Neuronal stem cell (in vitro differentiated cells): Measurements from ENCODE around the gene ZNF236.

Source experiments
- DNase-seq: peaks from one replicate; pipeline ENCODE4 v3.0.0-alpha.2; 2013; ENCODE audit warnings: low spot score
- H2AFZ ChIP-seq: one replicate; pipeline ENCODE4 v1.6.1; 2013; ENCODE audit warnings: mild to moderate bottlenecking, low read length, inconsistent platforms
- H2AK5ac ChIP-seq: 2 replicates; pipeline ENCODE4 v1.6.1; 2013; ENCODE audit warnings: low read depth, mild to moderate bottlenecking, inconsistent platforms, low read length, moderate library complexity, mixed read lengths
- H2BK120ac ChIP-seq: 2 replicates; pipeline ENCODE4 v1.6.1; 2013; ENCODE audit warnings: low read depth, mild to moderate bottlenecking, inconsistent platforms, low read length, moderate library complexity, mixed read lengths
- H2BK12ac ChIP-seq: one replicate; pipeline ENCODE4 v1.6.1; 2013; ENCODE audit warnings: low read length, inconsistent platforms
- H2BK15ac ChIP-seq: 2 replicates; pipeline ENCODE4 v1.6.1; 2013; ENCODE audit warnings: mild to moderate bottlenecking, low read length, inconsistent platforms, mixed read lengths
- H2BK5ac ChIP-seq: one replicate; pipeline ENCODE4 v1.6.1; 2013; ENCODE audit warnings: inconsistent platforms, mild to moderate bottlenecking, low read length, moderate library complexity
- H3K14ac ChIP-seq: one replicate; pipeline ENCODE4 v1.6.1; 2013; ENCODE audit warnings: low read length, inconsistent platforms
- H3K18ac ChIP-seq: 2 replicates; pipeline ENCODE4 v1.6.1; 2013; ENCODE audit warnings: low read length, inconsistent platforms
- H3K23ac ChIP-seq: 2 replicates; pipeline ENCODE4 v1.6.1; 2013; ENCODE audit warnings: low read depth, mild to moderate bottlenecking, mixed read lengths, low read length, inconsistent platforms; ENCODE audit not compliant: poor library complexity
- H3K27ac ChIP-seq: replicated peaks from 3 replicates; pipeline ENCODE4 v1.5.1; 2013; ENCODE audit warnings: low read length, inconsistent platforms
- H3K27me3 ChIP-seq, 3 experiments: 2 replicates each; pipeline ENCODE4 v1.6.1; 2013; ENCODE audit warnings: low read length in 3 of 3, mild to moderate bottlenecking in 2 of 3, inconsistent platforms in 1 of 3, low read depth in 1 of 3, mixed read lengths in 1 of 3, moderate library complexity in 1 of 3; ENCODE audit not compliant: control insufficient read depth in 3 of 3, insufficient read depth in 3 of 3
- H3K36me3 ChIP-seq, 2 donors: replicated peaks in 1 of 2; 2 replicates each; pipeline ENCODE4 v1.6.1; 2013; ENCODE audit warnings: low read length in 2 of 2; ENCODE audit not compliant: control insufficient read depth in 2 of 2, insufficient read depth in 2 of 2
- H3K4ac ChIP-seq: 2 replicates; pipeline ENCODE4 v1.6.1; 2013; ENCODE audit warnings: inconsistent platforms, mild to moderate bottlenecking, low read length, moderate library complexity
- H3K4me1 ChIP-seq, 2 donors: 1 replicate in 1 of 2; 2 replicates in 1 of 2; pipeline ENCODE4 v1.6.1; 2013; ENCODE audit warnings: low read length in 2 of 2, low read depth in 1 of 2; ENCODE audit not compliant: control insufficient read depth in 2 of 2, insufficient read depth in 1 of 2
- H3K4me2 ChIP-seq: one replicate; pipeline ENCODE4 v1.6.1; 2013; ENCODE audit warnings: mild to moderate bottlenecking, low read length, inconsistent platforms; ENCODE audit not compliant: insufficient read depth, poor library complexity, severe bottlenecking
- H3K4me3 ChIP-seq, 2 donors: 2 replicates each; pipeline ENCODE4 v1.5.1; 2013; ENCODE audit warnings: low read length in 2 of 2, mild to moderate bottlenecking in 2 of 2, inconsistent platforms in 1 of 2, moderate library complexity in 1 of 2
- H3K79me1 ChIP-seq: one replicate; pipeline ENCODE4 v1.6.1; 2013; ENCODE audit warnings: low read depth, mild to moderate bottlenecking, inconsistent platforms, low read length, moderate library complexity
- H3K9ac ChIP-seq: one replicate; pipeline ENCODE4 v1.6.1; 2013; ENCODE audit warnings: mild to moderate bottlenecking, low read depth, low read length, inconsistent platforms; ENCODE audit not compliant: poor library complexity
- H3K9me3 ChIP-seq, 2 donors: replicated peaks in 1 of 2; 2 replicates each; pipeline versions ENCODE3 to v1.6.1; 2013; ENCODE audit warnings: low read length in 2 of 2, mild to moderate bottlenecking in 2 of 2, inconsistent platforms in 1 of 2, low read depth in 1 of 2, mixed read lengths in 1 of 2, moderate library complexity in 1 of 2; ENCODE audit not compliant: control insufficient read depth in 2 of 2, insufficient read depth in 1 of 2
- H4K8ac ChIP-seq: one replicate; pipeline ENCODE4 v1.6.1; 2013; ENCODE audit warnings: low read depth, mild to moderate bottlenecking, inconsistent platforms, low read length, moderate library complexity
- H4K91ac ChIP-seq: one replicate; pipeline ENCODE4 v1.6.1; 2013; ENCODE audit warnings: low read length, low read depth, mild to moderate bottlenecking, inconsistent platforms; ENCODE audit not compliant: poor library complexity
- WGBS, 2 donors: extraction: QIAGEN DNeasy Blood & Tissue Kit; methylation state at CpG; one replicate each; pipeline ENCODE4 v1.1.7; 2013; ENCODE audit warnings: missing lambda C conversion rate in 2 of 2, mixed read lengths in 1 of 2; ENCODE audit not compliant: insufficient read length in 2 of 2, insufficient replicate concordance in 1 of 2; ENCODE audit errors: extremely low coverage in 2 of 2; 5-methylcytosine and 5-hydroxymethylcytosine counted together

The ZNF236 gene

GRCh38 chr18:76980663-76981395 is 158.5 kb downstream of the ZNF236 start:
- Histone ChIP-seq H3K27me3 (no peaks in the 10 kb centered on the region), H3K79me1 (no peaks in the 10 kb centered on the region), H3K4ac (no peak overlapping the region), H3K4me3 (no peak overlapping the region), H3K9ac (no peak overlapping the region), H3K4me1 (peaks cover 3 to 13% of the 10 kb centered on the region in 2 donors), H2AFZ (no peak overlapping the region), H2BK5ac (no peak overlapping the region), H2BK15ac (no peak overlapping the region), H3K14ac (no peak overlapping the region), H3K36me3 (no peaks in the 10 kb centered on the region), H2BK12ac (no peak overlapping the region), H4K8ac (no peak overlapping the region), H2AK5ac (no peak overlapping the region), H3K27ac (no peak overlapping the region), H3K23ac (no peak overlapping the region), H3K9me3 (no peaks in the 10 kb centered on the region), H4K91ac (no peak overlapping the region), H3K4me2 (no peak overlapping the region), H2BK120ac (no peak overlapping the region), H3K18ac (no peak overlapping the region)
- no CpG with 5 or more reads among the region's 23 CpGs for WGBS, 2 donors
- DNase-seq: no peak

- Histone ChIP-seq H2BK120ac (no peak overlapping the region), H3K79me1 (no peaks in the 10 kb centered on the region), H3K9ac (no peak overlapping the region), H4K8ac (no peak overlapping the region), H2AFZ (no peak overlapping the region), H3K4me1 (peaks cover 3 to 14% of the 10 kb centered on the region in 2 donors), H3K27ac (no peak overlapping the region), H3K18ac (no peak overlapping the region), H3K36me3 (no peaks in the 10 kb centered on the region), H3K14ac (no peak overlapping the region), H3K23ac (no peak overlapping the region), H2AK5ac (no peak overlapping the region), H3K9me3 (no peaks in the 10 kb centered on the region), H2BK15ac (no peak overlapping the region), H3K4me2 (no peak overlapping the region), H2BK12ac (no peak overlapping the region), H2BK5ac (no peak overlapping the region), H3K27me3 (no peaks in the 10 kb centered on the region), H3K4me3 (no peak overlapping the region), H4K91ac (no peak overlapping the region), H3K4ac (no peak overlapping the region)
- WGBS, 2 donors: no CpG with 5 or more reads among the region's 13 CpGs
- no peak for DNase-seq
Measured at GRCh38 chr18:76981396-76981968, 159.1 kb downstream of the ZNF236 start.

- Histone ChIP-seq H2BK120ac (no peak overlapping the region), H3K4me1 (peaks cover 3 to 14% of the 10 kb centered on the region in 2 donors), H3K23ac (no peak overlapping the region), H3K36me3 (no peaks in the 10 kb centered on the region), H3K4me2 (no peak overlapping the region), H3K27me3 (no peaks in the 10 kb centered on the region), H2BK5ac (no peak overlapping the region), H3K18ac (no peak overlapping the region), H4K8ac (no peak overlapping the region), H2BK15ac (no peak overlapping the region), H3K14ac (no peak overlapping the region), H3K4me3 (no peak overlapping the region), H3K27ac (no peak overlapping the region), H3K9me3 (no peaks in the 10 kb centered on the region), H3K9ac (no peak overlapping the region), H2AFZ (no peak overlapping the region), H3K79me1 (no peaks in the 10 kb centered on the region), H2BK12ac (no peak overlapping the region), H2AK5ac (no peak overlapping the region), H3K4ac (no peak overlapping the region), H4K91ac (no peak overlapping the region)
- no CpG with 5 or more reads among the region's 5 CpGs for WGBS, 2 donors
- DNase-seq: no peak
Measured at GRCh38 chr18:76982038-76982437, 159.7 kb downstream of the ZNF236 start.

GRCh38 chr18:76982841-76983583 is 160.7 kb downstream of the ZNF236 start:
- no peaks in the 10 kb centered on the region for H3K27me3 ChIP-seq
- no peak overlapping the region for H2BK12ac ChIP-seq
- no peak overlapping the region for H3K4me2 ChIP-seq
- no peak overlapping the region for H2BK120ac ChIP-seq
- WGBS, 2 donors: no CpG with 5 or more reads among the region's 15 CpGs
- H2BK5ac ChIP-seq: no peak overlapping the region
- no peak overlapping the region for H4K91ac ChIP-seq
- no peak overlapping the region for H3K14ac ChIP-seq
- H2AK5ac ChIP-seq: no peak overlapping the region
- no peak overlapping the region for H2BK15ac ChIP-seq
- no peak overlapping the region for H3K4me3 ChIP-seq
- no peaks in the 10 kb centered on the region for H3K36me3 ChIP-seq
- H3K9me3 ChIP-seq: no peaks in the 10 kb centered on the region
- H3K9ac ChIP-seq: no peak overlapping the region
- no peak overlapping the region for H3K27ac ChIP-seq
- H3K4ac ChIP-seq: no peak overlapping the region
- peaks cover 3 to 10% of the 10 kb centered on the region in 2 donors for H3K4me1 ChIP-seq
- no peak overlapping the region for H3K23ac ChIP-seq
- DNase-seq: peak; percentile 75
- no peak overlapping the region for H4K8ac ChIP-seq
- no peaks in the 10 kb centered on the region for H3K79me1 ChIP-seq
- H2AFZ ChIP-seq: peak overlapping the region; percentile 38
- no peak overlapping the region for H3K18ac ChIP-seq
